Inflammatory macrophage treated with lipopolysaccharide for 4 hours (primary cell): ENCODE data around the gene ARHGAP42.

Experiments used
- DNase-seq: peaks from one replicate; pipeline ENCODE4 v3.0.0-alpha.2; 2020

Gene ARHGAP42

DNA sequence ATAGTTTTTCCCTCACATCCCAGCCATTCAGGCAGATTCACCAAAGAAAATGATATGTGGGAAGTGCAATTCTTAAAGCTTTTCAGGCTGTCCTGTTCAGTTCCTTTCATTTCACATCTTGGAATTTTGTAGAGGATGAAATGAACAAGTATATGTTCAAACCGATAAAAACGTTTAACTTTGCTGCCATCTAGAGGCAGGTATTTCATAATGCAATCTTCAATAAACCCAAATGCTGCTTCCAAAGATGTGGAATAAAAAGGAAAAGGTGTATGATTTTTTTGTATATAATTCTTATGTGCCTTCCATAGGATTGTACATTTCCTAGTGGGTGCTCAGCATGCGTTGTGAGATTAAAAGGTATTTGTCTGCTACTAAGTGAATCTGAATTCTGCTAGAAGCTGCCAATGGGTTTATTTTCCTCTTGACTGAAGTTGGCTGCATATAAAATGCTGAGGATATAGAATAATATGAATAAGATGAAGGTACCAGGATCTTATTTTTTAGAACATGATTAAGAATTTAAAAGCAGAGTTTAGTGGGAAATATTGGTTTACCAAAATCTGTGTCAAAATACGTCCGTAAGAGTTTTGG, 243.2 kb downstream of the ARHGAP42 start:
- peak; percentile 33 for DNase-seq

DNA sequence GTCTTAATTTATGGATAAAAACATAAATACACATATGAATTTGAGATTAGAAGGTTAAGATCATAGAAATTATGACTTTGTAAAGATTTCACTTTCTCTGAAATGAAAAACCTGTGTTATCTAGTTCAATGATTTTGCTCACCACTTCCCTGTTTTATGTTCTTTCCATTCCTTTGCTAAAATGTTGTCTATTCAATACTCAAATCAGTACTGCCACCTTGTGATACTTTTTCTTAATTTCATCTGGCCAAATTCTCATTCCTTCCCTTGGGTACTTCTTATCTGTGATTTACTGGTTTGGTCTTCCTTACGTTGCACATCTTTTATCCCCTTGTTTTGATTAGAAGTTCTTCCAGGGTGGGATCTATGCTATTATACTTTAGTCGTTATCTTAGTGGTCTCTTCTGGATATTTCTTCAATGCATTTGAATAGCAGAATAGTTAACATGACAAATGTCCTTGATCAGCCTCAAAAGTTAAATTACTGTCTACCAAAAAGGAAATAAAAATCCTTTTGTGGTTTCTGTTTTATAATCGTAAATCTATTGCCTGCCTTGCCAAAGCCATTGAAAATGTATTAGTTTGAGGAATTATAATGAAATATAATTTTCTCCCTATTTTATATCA, 245.5 kb downstream of the ARHGAP42 start:
- peak; percentile 3 for DNase-seq

DNA sequence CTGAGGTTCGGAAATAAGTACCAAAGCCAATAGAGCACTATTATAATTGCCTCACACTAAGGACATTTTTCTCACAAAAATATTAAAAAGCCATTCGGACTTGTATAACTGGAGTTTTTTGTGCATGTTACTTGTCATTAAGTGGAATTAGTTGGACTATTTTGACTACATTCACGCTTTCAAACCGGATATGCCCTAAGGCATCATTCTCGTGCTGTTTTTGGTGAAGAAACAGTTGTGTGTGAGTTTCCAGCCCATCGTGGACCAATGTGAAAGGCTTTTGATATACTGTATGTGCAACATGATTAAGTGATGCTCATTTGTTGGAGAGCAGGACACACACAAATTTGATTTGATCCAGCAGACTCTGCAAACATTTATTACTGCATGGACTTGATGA, 249.7 kb downstream of the ARHGAP42 start:
- no peak for DNase-seq

DNA sequence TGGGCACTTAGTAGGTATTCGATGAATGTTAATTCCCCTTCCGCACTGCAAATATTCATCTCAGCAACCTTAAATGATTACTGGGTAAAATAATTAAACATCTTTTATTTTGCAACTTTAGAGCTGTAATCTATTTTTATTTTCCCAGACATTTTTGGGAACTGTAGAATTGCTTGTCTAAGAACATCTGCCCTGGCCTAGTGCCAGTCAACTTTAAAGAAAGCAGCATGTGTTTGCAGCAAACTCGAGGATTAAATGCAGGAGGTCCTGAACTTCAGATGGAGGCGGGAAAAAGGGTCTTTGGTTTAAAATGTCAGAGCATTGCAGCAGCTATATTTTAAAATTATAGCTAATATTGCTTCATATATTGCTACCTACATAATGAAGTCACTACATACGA, 252.5 kb downstream of the ARHGAP42 start:
- no peak for DNase-seq

DNA sequence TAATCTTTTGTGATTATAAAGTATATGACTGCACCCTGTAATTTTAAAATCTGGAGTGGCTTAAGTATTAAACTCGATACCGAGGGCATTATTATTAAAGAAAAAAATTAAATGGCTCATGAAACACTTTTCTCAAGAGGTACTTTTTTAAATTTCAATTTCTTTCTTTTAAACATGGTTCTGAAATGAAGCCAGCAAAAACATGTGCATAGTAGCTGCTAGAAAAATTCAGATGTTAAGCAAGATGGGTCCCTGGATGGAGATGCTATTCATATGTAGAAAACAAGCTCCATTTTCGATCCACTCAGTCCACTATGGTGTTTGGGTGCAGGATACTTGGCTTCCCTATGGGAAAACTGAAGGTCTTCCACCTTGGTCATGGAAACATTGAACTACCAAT, 253.0 kb downstream of the ARHGAP42 start:
- DNase-seq, result no peak

DNA sequence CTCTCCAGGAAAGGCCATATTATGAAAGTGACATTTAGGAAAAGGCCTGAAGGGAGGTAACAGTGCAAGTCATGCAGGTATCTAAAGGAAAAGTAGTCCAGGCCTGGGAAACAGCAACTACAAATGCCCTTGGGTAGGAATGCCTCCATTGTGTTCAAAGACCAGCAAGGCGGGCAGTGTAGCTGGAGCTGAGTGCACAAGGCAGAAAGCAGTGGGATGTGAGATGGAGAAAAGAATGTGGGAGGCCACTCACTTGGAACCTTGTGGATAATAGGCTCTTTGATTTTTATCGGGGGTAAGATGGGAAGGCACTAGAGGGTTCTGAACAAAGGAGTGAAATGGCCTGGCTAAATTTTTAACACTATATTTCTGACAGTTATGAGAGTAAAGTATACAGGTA, 253.9 kb downstream of the ARHGAP42 start:
- DNase-seq, result no peak

DNA sequence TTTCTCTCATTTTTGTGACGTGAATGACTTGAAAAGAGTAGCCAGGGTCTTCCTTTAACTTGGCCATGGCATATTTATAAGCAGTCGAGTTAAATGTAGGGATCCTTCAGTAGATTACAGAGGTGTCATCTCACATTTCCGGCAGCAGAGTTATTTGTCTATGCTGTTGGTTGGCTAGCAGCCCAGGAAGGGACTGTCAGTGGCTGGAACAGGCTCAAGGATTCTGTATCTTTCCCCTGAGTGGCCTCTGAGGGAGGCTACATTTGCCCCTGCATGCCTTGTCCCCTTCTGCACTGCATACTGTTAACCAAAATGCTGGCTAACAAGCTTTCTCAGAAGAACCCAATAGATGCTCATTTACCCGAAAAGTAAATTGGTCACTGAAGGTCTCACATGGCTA, 254.9 kb downstream of the ARHGAP42 start:
- no peak for DNase-seq

DNA sequence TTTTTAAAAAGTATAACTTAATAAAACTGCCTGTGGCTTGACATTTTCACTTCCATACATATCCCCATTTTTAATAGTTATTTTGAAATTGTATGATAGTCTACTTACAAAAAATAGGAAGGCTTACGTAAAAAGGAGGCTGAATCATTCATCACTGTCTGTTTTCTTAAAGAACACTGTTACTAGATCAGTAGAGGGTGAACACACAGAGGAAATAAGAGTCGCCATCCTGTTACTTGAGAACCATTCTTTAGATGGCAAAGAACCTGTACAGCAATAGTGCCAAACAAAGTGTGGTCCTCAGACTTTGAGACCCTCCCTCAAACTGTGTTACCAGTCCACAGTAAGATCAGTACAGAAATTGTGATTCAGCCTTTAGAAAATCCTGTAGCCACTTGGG, 261.8 kb downstream of the ARHGAP42 start:
- DNase-seq, result no peak

DNA sequence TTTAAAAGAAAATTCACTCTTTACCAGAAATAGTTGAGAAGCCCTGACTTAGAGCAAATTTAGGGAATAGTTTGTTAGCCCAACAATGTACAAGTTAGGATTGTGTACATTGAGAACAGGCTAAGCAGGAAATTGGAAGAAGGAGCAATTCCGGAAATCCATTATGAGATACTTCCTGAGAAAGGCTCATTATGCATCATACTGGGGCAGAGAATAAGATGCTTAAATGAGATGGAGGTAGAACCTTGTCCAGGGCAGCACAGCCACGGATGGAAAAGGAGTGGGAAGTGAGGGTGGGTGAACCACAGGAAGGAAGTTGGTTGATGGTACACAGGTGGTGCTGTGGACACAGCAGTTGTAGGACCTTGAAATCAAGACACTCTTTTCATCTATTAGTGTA, 262.4 kb downstream of the ARHGAP42 start:
- no peak for DNase-seq

DNA sequence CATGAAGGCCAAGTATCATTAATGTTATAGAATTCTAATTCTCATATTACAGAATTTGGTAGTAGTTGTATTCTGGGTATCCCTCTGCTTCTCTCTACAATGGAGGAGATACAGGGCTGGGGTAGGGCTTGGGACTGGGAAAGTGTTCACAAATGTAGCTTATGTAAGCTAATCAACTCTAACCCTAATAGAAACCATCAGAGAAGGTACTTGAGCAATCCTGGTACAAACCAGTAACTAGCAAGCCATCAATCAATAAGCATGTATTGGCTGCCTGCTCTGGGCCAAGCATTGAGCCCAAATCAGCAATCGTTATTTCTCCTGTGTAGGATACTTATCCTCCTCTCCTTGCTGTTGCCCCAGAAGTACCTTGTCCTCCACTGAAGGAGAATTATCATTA, 268.2 kb downstream of the ARHGAP42 start:
- no peak for DNase-seq

DNA sequence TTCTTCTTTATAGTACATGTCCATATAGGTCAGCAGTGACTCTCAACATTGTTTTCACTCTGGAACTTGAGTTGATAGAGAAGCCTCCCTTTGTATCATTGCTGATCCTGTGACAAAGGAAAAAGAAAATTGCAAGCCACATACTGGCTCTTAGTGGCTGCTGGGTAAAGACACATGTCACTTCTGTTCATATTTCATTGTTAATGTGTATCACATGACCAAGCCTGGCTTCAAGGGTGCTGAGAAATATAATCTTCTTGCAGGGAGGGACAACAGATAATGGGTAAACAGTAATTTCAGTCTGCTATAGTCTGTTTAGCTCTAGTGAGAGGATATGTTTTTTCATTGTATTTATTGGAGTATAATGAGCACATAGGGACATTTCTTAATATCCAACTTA, 269.3 kb downstream of the ARHGAP42 start:
- no peak for DNase-seq

DNA sequence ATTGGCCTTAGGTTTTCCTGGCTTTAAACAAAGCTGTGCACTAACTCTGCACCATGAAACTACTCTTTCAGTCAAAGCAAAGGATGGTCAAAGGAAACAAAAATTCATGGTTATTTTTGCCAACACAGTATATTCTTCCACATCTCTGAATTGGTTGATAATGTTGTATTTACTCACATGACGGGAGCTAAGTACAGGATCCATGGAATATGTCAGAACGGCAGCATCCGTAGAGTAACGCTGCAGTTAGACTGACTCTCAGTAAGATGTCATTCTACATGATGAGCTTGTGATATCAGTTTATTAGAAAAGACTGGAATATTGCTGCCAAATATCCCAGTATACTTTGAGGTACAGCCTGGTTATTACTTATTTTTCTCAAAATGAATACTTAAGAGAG, 270.4 kb downstream of the ARHGAP42 start:
- no peak for DNase-seq

DNA sequence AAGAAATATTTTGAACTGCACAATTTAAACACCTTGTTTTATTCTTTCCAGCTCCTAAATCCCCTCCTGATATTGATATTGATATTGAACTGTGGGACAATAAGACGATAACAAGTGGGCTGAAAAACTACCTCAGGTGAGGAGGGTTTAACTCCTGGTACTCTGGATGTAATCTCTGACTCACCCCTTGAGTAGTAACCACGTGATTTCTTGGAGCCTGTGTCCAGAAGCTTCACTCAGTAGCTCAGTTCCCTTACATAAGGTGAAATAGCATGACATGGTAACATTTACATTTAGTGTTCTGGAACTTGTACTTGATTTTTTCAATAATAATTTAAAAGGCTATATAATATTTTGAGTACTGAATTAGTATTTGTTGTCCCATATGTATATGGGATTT, 274.5 kb downstream of the ARHGAP42 start:
- no peak for DNase-seq

DNA sequence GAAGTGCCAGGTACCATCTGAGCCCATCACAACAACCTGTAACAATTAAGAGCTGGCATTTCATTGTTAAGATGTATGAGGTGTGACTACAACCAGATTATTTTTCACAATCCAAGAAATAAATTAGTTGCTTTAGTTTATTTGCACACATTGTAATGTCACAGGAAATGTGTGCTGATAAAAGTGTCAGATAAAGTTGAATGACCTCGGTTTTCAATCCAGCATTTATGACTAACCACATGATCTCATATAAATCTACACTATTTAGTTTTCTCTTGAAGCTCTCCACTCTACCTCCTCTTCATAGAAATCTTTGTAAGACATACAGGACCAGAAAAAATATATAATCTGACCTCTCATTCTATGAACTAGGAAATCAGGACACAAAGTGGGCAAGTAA, 276.3 kb downstream of the ARHGAP42 start:
- DNase-seq, result no peak

DNA sequence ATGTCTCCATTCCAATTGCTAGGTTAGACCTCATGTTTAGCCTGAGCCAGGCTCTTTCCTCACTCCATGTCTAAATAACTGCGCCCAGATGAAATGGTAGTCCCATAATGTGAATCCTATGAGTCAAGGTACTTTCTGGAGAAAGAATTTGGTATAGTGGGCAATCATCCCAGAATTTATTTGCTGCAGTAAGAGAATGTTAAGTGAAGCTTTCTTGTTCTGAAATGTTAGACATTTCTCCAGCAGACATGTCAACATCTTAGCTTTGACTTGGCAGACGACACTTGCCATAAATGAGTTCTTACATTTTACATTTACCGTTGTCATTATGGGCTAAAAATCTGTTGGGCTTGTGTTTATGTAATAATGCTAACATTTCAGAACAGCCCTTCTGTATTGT, 277.3 kb downstream of the ARHGAP42 start:
- no peak for DNase-seq

DNA sequence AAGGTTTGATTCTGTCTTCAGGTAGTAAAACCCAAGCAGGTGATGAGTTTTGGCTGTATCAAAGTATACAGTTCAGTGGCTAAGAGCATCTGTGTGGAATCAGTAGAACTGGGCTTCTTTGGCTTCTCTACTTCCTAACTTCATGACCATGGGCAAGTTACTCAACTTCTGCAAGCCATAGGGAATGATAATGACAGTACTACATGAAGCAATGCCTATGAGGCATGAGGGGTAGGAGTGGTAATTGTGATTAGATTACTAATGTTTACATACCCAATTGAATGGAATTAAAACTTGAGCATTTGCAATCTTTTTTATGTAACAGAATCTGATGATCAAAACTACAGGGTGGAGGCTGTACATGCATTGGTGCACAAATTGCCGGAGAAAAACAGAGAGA, 278.3 kb downstream of the ARHGAP42 start:
- no peak for DNase-seq

DNA sequence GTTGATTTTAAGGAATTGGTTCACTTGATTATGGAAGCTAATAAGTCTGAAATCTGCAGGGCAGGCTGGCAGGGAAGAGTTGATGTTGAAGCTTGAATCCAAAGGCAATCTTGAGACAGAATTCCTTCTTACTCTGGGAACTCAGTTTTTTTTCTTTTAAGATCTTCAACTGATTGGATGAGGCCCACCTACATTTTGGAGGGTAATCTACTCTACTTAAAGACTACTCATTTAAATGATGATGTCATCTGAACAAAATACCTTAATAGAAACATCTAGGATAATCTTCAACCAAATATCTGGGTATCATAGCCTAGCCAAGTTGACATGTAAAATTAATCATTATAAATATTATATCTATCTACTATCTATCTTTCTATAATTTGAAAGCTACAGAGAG, 279.3 kb downstream of the ARHGAP42 start:
- DNase-seq, result no peak

DNA sequence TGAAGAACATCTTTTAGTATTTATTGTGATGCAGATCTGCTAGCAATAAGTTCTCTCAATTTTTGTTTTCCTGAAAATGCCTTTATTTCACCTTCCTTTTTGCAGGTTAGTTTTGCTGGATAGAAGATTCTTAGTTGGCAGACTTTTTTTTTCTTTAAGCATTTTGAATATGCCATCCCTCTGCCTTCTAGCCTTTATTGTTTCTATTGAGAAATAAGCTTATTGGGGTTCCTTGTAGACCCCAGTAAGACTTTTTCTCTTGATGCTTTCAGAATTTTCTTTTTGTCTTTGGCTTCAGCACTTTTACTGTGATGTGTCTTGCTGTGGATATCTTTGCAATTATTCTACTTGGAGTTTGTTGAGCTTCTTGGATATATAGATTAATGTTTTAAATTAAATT, 281.9 kb downstream of the ARHGAP42 start:
- no peak for DNase-seq

DNA sequence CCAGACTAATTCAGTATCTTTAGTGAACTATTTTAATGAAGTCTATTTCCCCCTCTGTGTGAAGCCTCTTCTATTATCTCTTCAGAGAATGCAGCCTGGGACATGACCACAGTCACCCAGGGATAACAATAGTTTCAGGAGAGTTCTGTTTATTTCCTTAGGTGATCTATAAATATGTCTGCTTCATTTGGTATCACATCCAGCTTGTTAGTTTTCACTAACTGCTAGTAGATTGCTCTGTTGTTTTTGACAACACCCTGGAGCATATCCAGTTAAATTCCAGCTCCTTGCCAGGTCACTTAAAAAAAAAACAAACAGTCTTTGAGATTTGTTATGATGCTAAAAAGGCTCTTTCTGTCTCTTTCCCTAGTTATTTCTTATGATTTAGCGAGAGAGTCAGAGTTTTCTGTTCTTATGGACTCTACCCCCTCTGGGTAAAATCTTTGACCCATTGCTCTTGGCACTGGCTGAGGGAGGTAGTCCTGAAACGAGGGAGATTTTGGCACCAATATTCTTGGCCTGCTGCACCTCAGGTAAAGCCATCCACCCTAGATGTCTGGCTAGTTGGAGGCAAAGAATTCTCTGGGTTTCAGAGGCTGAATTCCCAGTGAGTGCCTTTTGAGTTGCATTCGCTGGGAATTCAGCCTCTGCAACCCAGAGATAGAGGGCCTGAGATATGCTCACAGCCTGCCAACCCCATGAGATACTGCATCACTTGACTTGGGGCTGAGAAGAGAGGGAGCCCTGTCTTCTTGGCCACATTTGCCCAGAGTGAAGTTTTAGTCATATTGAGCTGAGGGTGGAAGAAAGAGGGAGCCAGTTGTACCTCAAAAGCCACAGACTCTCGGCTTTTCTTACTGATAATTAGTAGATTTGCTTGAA, 283.4 kb downstream of the ARHGAP42 start:
- no peak for DNase-seq

DNA sequence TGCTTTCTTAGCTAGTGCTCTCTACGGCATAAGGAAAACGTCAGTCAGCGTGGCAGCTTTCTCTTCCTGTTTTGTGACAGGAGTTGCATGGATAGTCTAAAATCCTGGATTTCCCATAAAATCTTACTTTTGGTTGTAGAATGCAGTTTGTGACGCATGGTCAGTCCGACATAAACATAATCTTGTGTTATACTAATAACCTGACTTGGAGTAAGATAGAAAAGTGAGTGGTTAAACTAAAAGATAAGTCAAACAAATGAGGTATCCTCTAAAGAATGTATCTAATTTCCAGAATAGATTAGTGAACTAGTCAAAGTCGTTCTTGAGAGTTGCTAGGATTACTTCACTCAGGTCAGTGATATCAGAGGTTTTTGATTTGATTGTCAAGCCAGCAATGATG, 285.0 kb downstream of the ARHGAP42 start:
- DNase-seq, result no peak

DNA sequence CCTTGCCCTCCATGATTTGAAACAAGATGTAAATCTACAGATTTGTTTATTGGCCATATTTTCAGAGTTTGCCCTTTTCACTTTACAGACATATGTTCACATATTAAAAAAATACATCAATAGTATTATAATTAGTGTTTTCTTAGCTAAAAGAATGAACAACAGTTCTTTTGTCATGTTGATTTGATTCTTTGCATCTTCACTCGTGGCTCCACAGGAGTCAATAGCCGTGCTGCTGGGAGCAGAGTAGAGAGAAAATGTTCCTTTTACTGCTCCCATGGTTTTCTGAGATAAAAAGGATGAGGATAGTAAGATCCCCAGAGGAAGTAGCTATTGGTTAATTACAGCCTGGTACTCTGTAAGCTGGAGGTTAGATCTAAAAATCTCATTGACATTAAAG, 291.4 kb downstream of the ARHGAP42 start:
- DNase-seq, result no peak

DNA sequence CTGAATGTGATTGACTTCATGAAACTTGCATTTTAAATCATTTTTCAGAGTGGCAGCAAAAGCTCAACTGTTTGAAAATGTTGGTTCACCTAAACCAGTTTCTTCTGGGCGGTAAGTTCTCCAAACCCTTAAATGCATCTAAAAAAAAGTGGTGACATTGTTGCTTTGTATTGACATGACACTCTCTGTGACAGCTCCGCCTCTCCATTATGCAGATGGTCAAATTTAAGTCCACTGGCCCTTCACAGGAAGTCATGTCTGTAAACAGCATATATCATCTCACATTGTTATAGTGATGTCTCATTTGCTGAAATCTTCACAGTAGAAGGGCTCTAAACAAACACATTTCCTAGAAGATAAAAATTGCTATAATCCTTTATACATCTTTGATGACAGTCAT, 291.9 kb downstream of the ARHGAP42 start:
- DNase-seq, result no peak

DNA sequence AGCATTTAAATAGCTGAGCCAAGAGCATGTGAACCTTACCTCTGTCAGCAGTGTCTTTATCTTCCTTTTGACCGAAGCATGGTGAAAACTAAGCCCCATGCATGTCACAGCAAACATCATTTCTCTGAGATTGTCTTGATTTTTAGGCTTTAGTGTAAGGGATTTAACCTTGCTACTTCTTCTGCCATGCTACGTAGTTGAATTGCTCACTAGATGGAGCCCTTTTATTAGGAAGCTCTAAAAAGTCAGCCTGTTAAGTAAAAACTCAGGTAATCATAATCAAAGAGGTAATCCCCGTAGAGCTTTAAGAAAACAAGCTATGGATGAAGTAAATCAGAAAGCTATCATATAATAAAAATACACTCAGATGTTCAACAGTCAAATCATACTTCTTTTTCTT, 293.1 kb downstream of the ARHGAP42 start:
- no peak for DNase-seq

DNA sequence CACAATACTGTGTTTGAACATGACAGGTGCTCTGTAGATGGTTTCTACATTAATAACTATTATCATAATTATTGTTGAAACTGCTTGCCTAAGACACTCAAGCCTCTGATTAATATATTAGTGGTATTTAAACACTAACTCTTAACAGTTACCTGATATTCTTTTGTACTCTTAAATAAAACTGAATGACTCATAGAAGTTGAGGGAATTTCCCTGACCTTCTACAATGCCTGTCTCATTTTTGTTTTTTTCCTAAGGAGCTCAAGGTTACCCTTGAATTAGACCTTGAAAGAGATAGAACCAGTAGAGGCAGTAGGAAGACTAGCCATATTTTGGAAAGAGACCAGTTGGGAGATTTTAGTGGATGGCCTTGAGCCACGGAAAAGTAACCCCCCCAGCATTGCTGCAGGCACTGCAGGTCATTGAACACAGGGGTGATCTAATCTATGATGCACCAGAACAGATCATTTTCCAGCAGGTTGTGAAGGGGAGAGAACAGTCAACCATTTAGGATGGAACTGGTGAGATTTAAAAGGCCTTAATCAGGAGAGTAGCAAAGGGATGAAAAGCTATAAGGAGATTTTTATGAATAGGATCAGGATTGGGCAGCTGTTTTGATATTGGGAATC, 294.2 kb downstream of the ARHGAP42 start:
- DNase-seq, result no peak
